Lower leg skin (tissue), 3 donors: Measurements from ENCODE around the gene ZBTB33.

ENCODE experiments used
- POLR2A ChIP-seq, 2 donors: fragments of 450-650 bp; IDR thresholded peaks; one replicate each; pipeline ENCODE4 v1.6.1; 2016 to 2017; ENCODE audit warnings: antibody characterized with exemption in 2 of 2, mild to moderate bottlenecking in 1 of 2, moderate library complexity in 1 of 2
- TF ChIP-seq, protein P1 (sequence below), 3 donors: fragments of 450-650 bp; IDR thresholded peaks; one replicate each; pipeline ENCODE4 v1.5.1; 2016; ENCODE audit warnings: antibody characterized with exemption in 3 of 3, mild to moderate bottlenecking in 3 of 3, moderate library complexity in 2 of 3

GRCh38 chrX:120305531-120306141, 55.0 kb downstream of the ZBTB33 start:
- TF ChIP-seq POLR2A (IDR thresholded peaks at IDR 0.05) = no peak
- TF ChIP-seq, protein P1, sequence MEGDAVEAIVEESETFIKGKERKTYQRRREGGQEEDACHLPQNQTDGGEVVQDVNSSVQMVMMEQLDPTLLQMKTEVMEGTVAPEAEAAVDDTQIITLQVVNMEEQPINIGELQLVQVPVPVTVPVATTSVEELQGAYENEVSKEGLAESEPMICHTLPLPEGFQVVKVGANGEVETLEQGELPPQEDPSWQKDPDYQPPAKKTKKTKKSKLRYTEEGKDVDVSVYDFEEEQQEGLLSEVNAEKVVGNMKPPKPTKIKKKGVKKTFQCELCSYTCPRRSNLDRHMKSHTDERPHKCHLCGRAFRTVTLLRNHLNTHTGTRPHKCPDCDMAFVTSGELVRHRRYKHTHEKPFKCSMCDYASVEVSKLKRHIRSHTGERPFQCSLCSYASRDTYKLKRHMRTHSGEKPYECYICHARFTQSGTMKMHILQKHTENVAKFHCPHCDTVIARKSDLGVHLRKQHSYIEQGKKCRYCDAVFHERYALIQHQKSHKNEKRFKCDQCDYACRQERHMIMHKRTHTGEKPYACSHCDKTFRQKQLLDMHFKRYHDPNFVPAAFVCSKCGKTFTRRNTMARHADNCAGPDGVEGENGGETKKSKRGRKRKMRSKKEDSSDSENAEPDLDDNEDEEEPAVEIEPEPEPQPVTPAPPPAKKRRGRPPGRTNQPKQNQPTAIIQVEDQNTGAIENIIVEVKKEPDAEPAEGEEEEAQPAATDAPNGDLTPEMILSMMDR (IDR thresholded peaks at IDR 0.05) = no peak
